ENCODE data around the gene MRPL22.

Gene MRPL22

GRCh38 chr5:155017610-155018009, 76.7 kb downstream of the MRPL22 start:
- in situ Hi-C loops (cut with HindIII; ENCODE audit: low sequenced_read_pairs): no loop called here
- H3K4me3 ChIP-seq (ENCODE audit: low read depth, low read length): no peak overlapping the region
- no peak for DNase-seq (ENCODE audit: low read depth)
- no peak for TF ChIP-seq CTCF (IDR thresholded peaks at IDR 0.05; ENCODE audit: low read depth, low read length, missing control alignments)
